ENCODE measurements around the gene ZNF14. TPM values are rescaled to one million over a fixed set of nuclear protein-coding genes. Genes with fewer than 3 reads are reported as not detected.

Gene ZNF14
- total RNA-seq, 1 experiment from 2014 or later: 4.9 TPM

GRCh38 chr19:19750842-19751790 is 18.2 kb upstream of the ZNF14 start:
- BruUV-seq (replicated peaks): no TSS peak
- Histone ChIP-seq H3K27me3 (replicated peaks; ENCODE audit: control insufficient read depth, insufficient read depth, low read length) (no peaks in the 10 kb centered on the region), H3K9me3 (0 out of 2 replicates have a peak, but pooled peaks cover 4% of the 10 kb centered on the region), H3K36me3 (ENCODE audit: control insufficient read depth, insufficient read depth, low read length) (no peaks in the 10 kb centered on the region), H3K4me3 (ENCODE audit: low read depth, low read length) (no peak overlapping the region), H3K4me1 (no peaks in the 10 kb centered on the region)
- Mint-ChIP-seq H3K4me1 (ENCODE audit: low read depth, unreplicated experiment) (no peaks in the 10 kb centered on the region), H3K4me3 (ENCODE audit: unreplicated experiment) (no peak overlapping the region), H3K9me3 (ENCODE audit: unreplicated experiment) (no peaks in the 10 kb centered on the region), H3K36me3 (ENCODE audit: insufficient read depth, unreplicated experiment) (no peaks in the 10 kb centered on the region), H3K27ac (ENCODE audit: unreplicated experiment) (no peak overlapping the region), H3K27me3 (ENCODE audit: insufficient read depth, unreplicated experiment) (no peaks in the 10 kb centered on the region)
- POLR2A ChIA-PET: no interaction called here
- intact Hi-C loops (cut with micrococcal nuclease; ENCODE audit: unreplicated experiment): no loop called here
- CTCF ChIA-PET: no interaction called here
- no peak for DNase-seq
- TF ChIP-seq, protein P1, sequence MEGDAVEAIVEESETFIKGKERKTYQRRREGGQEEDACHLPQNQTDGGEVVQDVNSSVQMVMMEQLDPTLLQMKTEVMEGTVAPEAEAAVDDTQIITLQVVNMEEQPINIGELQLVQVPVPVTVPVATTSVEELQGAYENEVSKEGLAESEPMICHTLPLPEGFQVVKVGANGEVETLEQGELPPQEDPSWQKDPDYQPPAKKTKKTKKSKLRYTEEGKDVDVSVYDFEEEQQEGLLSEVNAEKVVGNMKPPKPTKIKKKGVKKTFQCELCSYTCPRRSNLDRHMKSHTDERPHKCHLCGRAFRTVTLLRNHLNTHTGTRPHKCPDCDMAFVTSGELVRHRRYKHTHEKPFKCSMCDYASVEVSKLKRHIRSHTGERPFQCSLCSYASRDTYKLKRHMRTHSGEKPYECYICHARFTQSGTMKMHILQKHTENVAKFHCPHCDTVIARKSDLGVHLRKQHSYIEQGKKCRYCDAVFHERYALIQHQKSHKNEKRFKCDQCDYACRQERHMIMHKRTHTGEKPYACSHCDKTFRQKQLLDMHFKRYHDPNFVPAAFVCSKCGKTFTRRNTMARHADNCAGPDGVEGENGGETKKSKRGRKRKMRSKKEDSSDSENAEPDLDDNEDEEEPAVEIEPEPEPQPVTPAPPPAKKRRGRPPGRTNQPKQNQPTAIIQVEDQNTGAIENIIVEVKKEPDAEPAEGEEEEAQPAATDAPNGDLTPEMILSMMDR (IDR thresholded peaks at IDR 0.05; ENCODE audit: insufficient read depth in 1 of 2, low read depth in 1 of 2, low read length in 1 of 2, severe bottlenecking in 1 of 2, unreplicated experiment in 1 of 2): no peak

DNA sequence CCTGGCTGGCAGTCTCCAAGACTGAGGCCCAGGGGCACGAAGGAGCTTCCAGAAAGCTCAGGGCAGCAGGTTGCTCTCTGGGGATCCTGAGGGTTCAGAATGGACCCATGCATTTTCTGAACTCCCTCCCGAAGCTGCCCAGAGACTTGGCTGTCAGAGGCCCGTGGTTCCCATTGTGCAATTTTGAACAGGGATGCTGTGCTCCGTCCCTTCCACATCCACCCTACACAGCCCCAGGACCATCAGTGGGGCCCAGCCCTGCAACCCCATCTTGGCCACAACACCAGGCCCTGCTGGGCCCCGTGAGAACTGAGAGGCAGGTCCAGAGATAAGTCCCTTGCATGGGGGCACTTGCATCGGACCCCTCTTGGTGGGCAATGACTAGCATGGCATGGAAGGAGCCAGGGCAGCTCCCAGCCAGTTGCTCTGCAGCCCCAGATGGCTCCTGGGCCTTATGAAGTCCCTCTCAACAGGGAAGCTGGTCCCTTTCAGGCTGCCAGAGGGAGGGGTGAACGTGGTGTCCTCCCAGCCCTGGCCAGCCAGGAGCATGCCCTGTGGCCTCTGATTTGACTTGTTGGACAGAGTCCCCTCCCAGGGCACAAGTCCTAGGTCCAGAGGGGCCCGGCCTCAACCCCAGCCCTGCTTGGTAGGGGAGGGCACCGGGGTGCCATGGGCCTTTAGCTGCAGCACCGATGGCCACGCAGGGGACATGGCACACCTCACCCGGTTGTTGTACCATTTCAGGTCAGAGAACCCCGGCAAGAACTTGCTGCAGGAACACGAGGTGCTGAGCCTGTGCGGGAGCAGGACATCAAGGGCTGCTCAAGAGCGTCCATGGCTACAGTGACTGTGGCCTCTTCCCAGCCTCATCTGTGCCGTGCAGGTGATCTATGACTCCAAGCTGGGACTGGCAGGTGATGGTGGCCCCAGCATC is 17.3 kb upstream of the ZNF14 start:
- no peaks in the 10 kb centered on the region for H3K27me3 ChIP-seq (replicated peaks; ENCODE audit: control insufficient read depth, insufficient read depth, low read length)
- TF ChIP-seq, protein P1 (IDR thresholded peaks at IDR 0.05; ENCODE audit: insufficient read depth in 1 of 2, low read depth in 1 of 2, low read length in 1 of 2, severe bottlenecking in 1 of 2, unreplicated experiment in 1 of 2): no peak
- H3K36me3 ChIP-seq (ENCODE audit: control insufficient read depth, insufficient read depth, low read length): no peaks in the 10 kb centered on the region
- H3K4me1 ChIP-seq: no peaks in the 10 kb centered on the region
- no TSS peak for BruUV-seq (replicated peaks)
- intact Hi-C loops (cut with micrococcal nuclease; ENCODE audit: unreplicated experiment): no loop called here
- ChIA-PET POLR2A (interaction anchor here (0.5 kb wide), 1 partner anchor 17 kb away, joined by 3 read pairs; the partner anchor contains the start of gene ZNF14), CTCF (no interaction called here)
- no peak overlapping the region for H3K4me3 ChIP-seq (ENCODE audit: low read depth, low read length)
- 0 out of 2 replicates have a peak, but pooled peaks cover 3% of the 10 kb centered on the region for H3K9me3 ChIP-seq
- Mint-ChIP-seq H3K36me3 (ENCODE audit: insufficient read depth, unreplicated experiment) (no peaks in the 10 kb centered on the region), H3K27me3 (ENCODE audit: insufficient read depth, unreplicated experiment) (no peaks in the 10 kb centered on the region), H3K27ac (ENCODE audit: unreplicated experiment) (no peak overlapping the region), H3K9me3 (ENCODE audit: unreplicated experiment) (no peaks in the 10 kb centered on the region), H3K4me1 (ENCODE audit: low read depth, unreplicated experiment) (no peaks in the 10 kb centered on the region), H3K4me3 (ENCODE audit: unreplicated experiment) (no peak overlapping the region)
- no peak for DNase-seq

All from Caco-2 (cell line).